ENCODE data around the gene NLRC3.

NLRC3 gene

GRCh38 chr16:3496386-3496785, 80.8 kb downstream of the NLRC3 start:
- Histone ChIP-seq H3K36me3 (ENCODE audit: insufficient read depth, low read length) (no peaks in the 10 kb centered on the region), H3K4me3 (ENCODE audit: low read depth, low read length) (no peak overlapping the region), H3K79me2 (ENCODE audit: control insufficient read depth, insufficient read depth, low read length, unreplicated experiment) (no peaks in the 10 kb centered on the region), H3K27me3 (ENCODE audit: insufficient read depth, low read length) (no peaks in the 10 kb centered on the region), H3K4me1 (ENCODE audit: control insufficient read depth, insufficient read depth, low read length, unreplicated experiment) (no peaks in the 10 kb centered on the region), H2AFZ (ENCODE audit: low read length, unreplicated experiment) (no peak overlapping the region), H3K27ac (ENCODE audit: low read depth, low read length) (no peak overlapping the region)

GRCh38 chr16:3495176-3495575, 82.0 kb downstream of the NLRC3 start, which contains the start of gene C16orf90:
TSS of gene C16orf90 (minus strand) at chr16:3495489. CDS start at chr16:3495421, 68 bp downstream.
- Histone ChIP-seq H3K27me3 (ENCODE audit: insufficient read depth, low read length) (no peaks in the 10 kb centered on the region), H3K27ac (ENCODE audit: low read depth, low read length) (no peak within 1 kb of the TSS), H2AFZ (ENCODE audit: low read length, unreplicated experiment) (no peak within 1 kb of the TSS), H3K79me2 (ENCODE audit: control insufficient read depth, insufficient read depth, low read length, unreplicated experiment) (no peaks in the 10 kb centered on the region), H3K36me3 (ENCODE audit: insufficient read depth, low read length) (no peaks in the 10 kb centered on the region), H3K4me1 (ENCODE audit: control insufficient read depth, insufficient read depth, low read length, unreplicated experiment) (no peaks in the 10 kb centered on the region), H3K4me3 (ENCODE audit: low read depth, low read length) (no peak within 1 kb of the TSS)

GRCh38 chr16:3494386-3494973, 82.7 kb downstream of the NLRC3 start:
- Histone ChIP-seq H3K27ac (ENCODE audit: low read depth, low read length) (no peak overlapping the region), H3K36me3 (ENCODE audit: insufficient read depth, low read length) (no peaks in the 10 kb centered on the region), H3K4me3 (ENCODE audit: low read depth, low read length) (no peak overlapping the region), H3K27me3 (ENCODE audit: insufficient read depth, low read length) (no peaks in the 10 kb centered on the region), H2AFZ (ENCODE audit: low read length, unreplicated experiment) (no peak overlapping the region), H3K4me1 (ENCODE audit: control insufficient read depth, insufficient read depth, low read length, unreplicated experiment) (no peaks in the 10 kb centered on the region), H3K79me2 (ENCODE audit: control insufficient read depth, insufficient read depth, low read length, unreplicated experiment) (no peaks in the 10 kb centered on the region)

- no peaks in the 10 kb centered on the region for H3K4me1 ChIP-seq (ENCODE audit: control insufficient read depth, insufficient read depth, low read length, unreplicated experiment)
- H3K27me3 ChIP-seq (ENCODE audit: insufficient read depth, low read length) = no peaks in the 10 kb centered on the region
- no peak overlapping the region for H3K4me3 ChIP-seq (ENCODE audit: low read depth, low read length)
- H3K36me3 ChIP-seq (ENCODE audit: insufficient read depth, low read length) = no peaks in the 10 kb centered on the region
- H2AFZ ChIP-seq (ENCODE audit: low read length, unreplicated experiment) = no peak overlapping the region
- no peak overlapping the region for H3K27ac ChIP-seq (ENCODE audit: low read depth, low read length)
- no peaks in the 10 kb centered on the region for H3K79me2 ChIP-seq (ENCODE audit: control insufficient read depth, insufficient read depth, low read length, unreplicated experiment)
Measured at GRCh38 chr16:3492356-3492755, 84.8 kb downstream of the NLRC3 start.

GRCh38 chr16:3490911-3491629, 86.1 kb downstream of the NLRC3 start:
- Histone ChIP-seq H3K27ac (ENCODE audit: low read depth, low read length) (no peak overlapping the region), H3K4me1 (ENCODE audit: control insufficient read depth, insufficient read depth, low read length, unreplicated experiment) (no peaks in the 10 kb centered on the region), H3K79me2 (ENCODE audit: control insufficient read depth, insufficient read depth, low read length, unreplicated experiment) (no peaks in the 10 kb centered on the region), H3K4me3 (ENCODE audit: low read depth, low read length) (no peak overlapping the region), H3K27me3 (ENCODE audit: insufficient read depth, low read length) (no peaks in the 10 kb centered on the region), H3K36me3 (ENCODE audit: insufficient read depth, low read length) (peaks cover under 1% of the 10 kb centered on the region; the same call in 1 of the 2 replicates), H2AFZ (ENCODE audit: low read length, unreplicated experiment) (no peak overlapping the region)
